H1 (cell line): Measurements from ENCODE around the gene CXCL10. TPM values are rescaled to one million over a fixed set of nuclear protein-coding genes. Genes with fewer than 3 reads are reported as not detected.

ENCODE experiments used
- CTCF ChIA-PET: fragments of 300-600 bp; sonication (Branson Sonifier 250); formaldehyde crosslinking; loops from one replicate; lab custom pipeline; 2021; ENCODE audit not compliant: partially characterized antibody; lab: Charles Lee
- POLR2A ChIA-PET: fragments of 300-600 bp; sonication (Branson Sonifier 250); formaldehyde crosslinking; loops from one replicate; lab custom pipeline; 2021; ENCODE audit warnings: inconsistent platforms; ENCODE audit not compliant: partially characterized antibody; lab: Charles Lee
- DNase-seq, 2 experiments: peaks; one replicate each; pipeline versions ENCODE4 v3.0.0 to v3.0.0-alpha.2; 2010 to 2022; ENCODE audit warnings: low spot score in 2 of 2, low read depth in 1 of 2, mixed read lengths in 1 of 2
- FAIRE-seq: peaks from 2 replicates; lab custom pipeline; 2011; peaks lifted over from hg19 to GRCh38; lab: Jason Lieb, UNC
- H2AFZ ChIP-seq: 2 replicates; pipeline ENCODE4 v1.8.1; 2012; ENCODE audit warnings: low read length, inconsistent platforms
- H2AK5ac ChIP-seq: 2 replicates; pipeline ENCODE4 v1.6.1; 2013; ENCODE audit warnings: low read depth, low read length
- H2BK120ac ChIP-seq: replicated peaks from 2 replicates; pipeline ENCODE3; 2013; ENCODE audit warnings: low read depth, low read length, inconsistent platforms
- H2BK12ac ChIP-seq: 2 replicates; pipeline ENCODE4 v1.6.1; 2013; ENCODE audit warnings: low read depth, low read length
- H2BK15ac ChIP-seq: 2 replicates; pipeline ENCODE4 v1.6.1; 2013; ENCODE audit warnings: low read length
- H2BK20ac ChIP-seq: 2 replicates; pipeline ENCODE4 v1.6.1; 2013; ENCODE audit warnings: low read length
- H2BK5ac ChIP-seq: 2 replicates; pipeline ENCODE4 v1.6.1; 2013; ENCODE audit warnings: low read depth, low read length
- H3K14ac ChIP-seq: 2 replicates; pipeline ENCODE4 v1.6.1; 2013; ENCODE audit warnings: inconsistent platforms; ENCODE audit not compliant: insufficient read length
- H3K18ac ChIP-seq: 2 replicates; pipeline ENCODE4 v1.6.1; 2013; ENCODE audit warnings: low read length; ENCODE audit errors: extremely low read depth
- H3K23ac ChIP-seq: 2 replicates; pipeline ENCODE4 v1.6.1; 2013; ENCODE audit warnings: inconsistent platforms; ENCODE audit not compliant: insufficient read length
- H3K23me2 ChIP-seq: 2 replicates; pipeline ENCODE4 v1.6.1; 2013; ENCODE audit warnings: low read depth, low read length
- H3K27ac ChIP-seq: 2 replicates; pipeline ENCODE4 v1.6.1; 2011; ENCODE audit warnings: low read depth, low read length, inconsistent platforms
- H3K27me3 ChIP-seq, 4 experiments: replicated peaks in 1 of 4; 1 replicate in 1 of 4; 2 replicates in 3 of 4; pipeline versions ENCODE4 v1.6.1 to v1.8.1; 2011 to 2013; ENCODE audit warnings: low read length in 3 of 4, mild to moderate bottlenecking in 3 of 4, inconsistent platforms in 2 of 4, mixed read lengths in 2 of 4, moderate library complexity in 1 of 4; ENCODE audit not compliant: control insufficient read depth in 3 of 4, insufficient read depth in 3 of 4; ENCODE audit errors: extremely low read depth in 1 of 4
- H3K36me3 ChIP-seq, 4 experiments: 2 replicates each; pipeline versions ENCODE4 v1.6.1 to v1.8.1; 2011 to 2013; ENCODE audit warnings: mild to moderate bottlenecking in 4 of 4, low read length in 3 of 4, moderate library complexity in 2 of 4, control low read depth in 1 of 4, inconsistent platforms in 1 of 4; ENCODE audit not compliant: insufficient read depth in 4 of 4, control insufficient read depth in 2 of 4
- H3K4ac ChIP-seq: replicated peaks from 2 replicates; pipeline ENCODE3; 2013; ENCODE audit warnings: low read length, low read depth, mixed read lengths, inconsistent platforms; ENCODE audit not compliant: insufficient read length
- H3K4me1 ChIP-seq, 4 experiments: replicated peaks in 1 of 4; 1 replicate in 1 of 4; 2 replicates in 3 of 4; pipeline versions ENCODE4 v1.6.1 to v1.8.1; 2011 to 2013; ENCODE audit warnings: low read length in 3 of 4, inconsistent platforms in 2 of 4, mixed read lengths in 1 of 4; ENCODE audit not compliant: insufficient read depth in 4 of 4, control insufficient read depth in 3 of 4
- H3K4me2 ChIP-seq, 2 experiments: 2 replicates each; pipeline versions ENCODE4 v1.6.1 to v1.8.1; 2011 to 2013; ENCODE audit warnings: low read depth in 2 of 2, low read length in 2 of 2, control low read depth in 1 of 2, inconsistent platforms in 1 of 2, mild to moderate bottlenecking in 1 of 2; ENCODE audit not compliant: insufficient read depth in 1 of 2
- H3K4me3 ChIP-seq, 4 experiments: fragments of 200-600, 300-600 bp in 1 of 4; sonication (generic), shearing (Covaris generic), sonication (Bioruptor Twin) in 1 of 4; 2 replicates each; pipeline versions ENCODE4 v1.5.1 to v1.8.1; 2011 to 2016; ENCODE audit warnings: low read length in 4 of 4, low read depth in 3 of 4, control low read depth in 2 of 4, inconsistent platforms in 2 of 4, mild to moderate bottlenecking in 2 of 4, mixed read lengths in 1 of 4, moderate library complexity in 1 of 4; ENCODE audit not compliant: insufficient read depth in 2 of 4; ENCODE audit errors: extremely low read depth in 1 of 4
- H3K56ac ChIP-seq: replicated peaks from 2 replicates; pipeline ENCODE3; 2013; ENCODE audit warnings: low read depth, mild to moderate bottlenecking, mixed read lengths, low read length, inconsistent platforms; ENCODE audit not compliant: insufficient read length
- H3K79me1 ChIP-seq: 2 replicates; pipeline ENCODE4 v1.6.1; 2013; ENCODE audit warnings: low read depth, low read length, control low read depth
- H3K79me2 ChIP-seq, 2 experiments: 2 replicates each; pipeline versions ENCODE4 v1.6.1 to v1.8.1; 2012 to 2013; ENCODE audit warnings: low read length in 2 of 2, mild to moderate bottlenecking in 2 of 2, inconsistent platforms in 1 of 2; ENCODE audit not compliant: insufficient read depth in 2 of 2, control insufficient read depth in 1 of 2
- H3K9ac ChIP-seq, 4 experiments: replicated peaks in 1 of 4; 1 replicate in 1 of 4; 2 replicates in 3 of 4; pipeline versions ENCODE4 v1.6.1 to v1.8.1; 2011 to 2013; ENCODE audit warnings: low read depth in 3 of 4, low read length in 3 of 4, control low read depth in 2 of 4, mild to moderate bottlenecking in 2 of 4, moderate library complexity in 2 of 4, inconsistent platforms in 1 of 4; ENCODE audit errors: extremely low read depth in 1 of 4
- H3K9me3 ChIP-seq, 2 experiments: 2 replicates each; pipeline versions ENCODE4 v1.6.1 to v1.8.1; 2012 to 2013; ENCODE audit warnings: mild to moderate bottlenecking in 2 of 2, moderate library complexity in 2 of 2, control low read depth in 1 of 2, inconsistent platforms in 1 of 2, low read depth in 1 of 2, low read length in 1 of 2, mixed read lengths in 1 of 2; ENCODE audit not compliant: insufficient read depth in 2 of 2
- H4K20me1 ChIP-seq, 2 experiments: replicated peaks in 1 of 2; 2 replicates each; pipeline versions ENCODE3 to v1.8.1; 2011 to 2013; ENCODE audit warnings: inconsistent platforms in 2 of 2, low read length in 2 of 2, mild to moderate bottlenecking in 1 of 2; ENCODE audit not compliant: insufficient read depth in 2 of 2, control insufficient read depth in 1 of 2
- H4K5ac ChIP-seq: 2 replicates; pipeline ENCODE4 v1.6.1; 2013; ENCODE audit warnings: low read length, low read depth, mixed read lengths, inconsistent platforms; ENCODE audit not compliant: insufficient read length
- H4K8ac ChIP-seq: 2 replicates; pipeline ENCODE4 v1.8.0; 2013; ENCODE audit warnings: mild to moderate bottlenecking, moderate library complexity, low read length, inconsistent platforms; ENCODE audit not compliant: insufficient read depth; ENCODE audit errors: extremely low read depth
- H4K91ac ChIP-seq: replicated peaks from 2 replicates; pipeline ENCODE3; 2013; ENCODE audit warnings: low read length, mixed read lengths, inconsistent platforms; ENCODE audit not compliant: insufficient read length
- ASH2L ChIP-seq: fragments of 200-600, 300-600 bp; sonication (generic); IDR thresholded peaks from one replicate; pipeline ENCODE4 v1.7.1; 2017; ENCODE audit warnings: low read length
- ATF3 ChIP-seq: IDR thresholded peaks from 2 replicates; pipeline ENCODE4 v1.6.1; 2011; ENCODE audit warnings: low read depth, mild to moderate bottlenecking, low read length; ENCODE audit not compliant: insufficient read depth
- CREB1 ChIP-seq: IDR thresholded peaks from 2 replicates; pipeline ENCODE4 v1.6.1; 2012; ENCODE audit warnings: inconsistent platforms
- CTBP2 ChIP-seq: IDR thresholded peaks from 2 replicates; pipeline ENCODE4 v1.7.0; 2011; ENCODE audit warnings: borderline replicate concordance, mild to moderate bottlenecking, moderate library complexity, mixed read lengths, low read length; ENCODE audit not compliant: insufficient read depth, insufficient read length
- E2F6 ChIP-seq: IDR thresholded peaks from 2 replicates; pipeline ENCODE4 v1.6.1; 2012; ENCODE audit warnings: inconsistent platforms
- EGR1 ChIP-seq: IDR thresholded peaks from 2 replicates; pipeline ENCODE4 v1.6.1; 2011; ENCODE audit warnings: low read depth, low read length, borderline replicate concordance
- JUN ChIP-seq: IDR thresholded peaks from 2 replicates; pipeline ENCODE4 v1.6.1; 2011; ENCODE audit warnings: low read depth, mild to moderate bottlenecking, improper control_type of control experiment, low read length
- JUND ChIP-seq: IDR thresholded peaks from 2 replicates; pipeline ENCODE4 v1.6.1; 2011; ENCODE audit warnings: mild to moderate bottlenecking, improper control_type of control experiment, low read length
- KDM5A ChIP-seq: fragments of 200-600 bp; IDR thresholded peaks from 2 replicates; pipeline ENCODE4 v1.7.1; 2012; ENCODE audit warnings: mild to moderate bottlenecking, low read length, inconsistent platforms, mixed read lengths
- SIX5 ChIP-seq: IDR thresholded peaks from 2 replicates; pipeline ENCODE4 v1.6.1; 2011; ENCODE audit warnings: mild to moderate bottlenecking, low read depth, low read length
- TAF7 ChIP-seq: optimal IDR thresholded peaks from 2 replicates; pipeline ENCODE3; 2011; ENCODE audit warnings: low read depth, mild to moderate bottlenecking, inconsistent platforms, low read length, moderate library complexity, borderline replicate concordance
- TEAD4 ChIP-seq: IDR thresholded peaks from 2 replicates; pipeline ENCODE4 v1.6.1; 2012; ENCODE audit warnings: low read depth, low read length, inconsistent platforms, mixed read lengths
- ZNF274 ChIP-seq: IDR thresholded peaks from 2 replicates; pipeline ENCODE4 v1.7.0; 2012; ENCODE audit warnings: low read length, borderline replicate concordance; ENCODE audit errors: extremely low read depth
- WGBS, 2 experiments: shearing (Covaris generic) in 1 of 2; methylation state at CpG; one replicate each; pipeline versions ENCODE4 v1.1.6 to v1.1.7; 2013 to 2015; ENCODE audit warnings: low lambda C conversion rate in 2 of 2, mixed read lengths in 2 of 2, inconsistent platforms in 1 of 2, low coverage in 1 of 2, missing lambda C conversion rate in 1 of 2; ENCODE audit not compliant: insufficient replicate concordance in 2 of 2, insufficient coverage in 1 of 2, insufficient read length in 1 of 2; ENCODE audit errors: extremely low coverage in 1 of 2, missing lambda C conversion rate in 1 of 2; 5-methylcytosine and 5-hydroxymethylcytosine counted together
- polyA plus RNA-seq, 7 experiments: library from polyadenylated mRNA; depleted of rRNA in 3 of 7; stranded (reverse) in 5 of 7; unstranded in 2 of 7; fragments of >200 nt in 5 of 7; fragments of 200-250 nt in 2 of 7; gene quantifications; 1 replicate in 5 of 7; 2 replicates in 1 of 7; 4 replicates in 1 of 7; pipeline versions ENCODE4 v1.2.1 to v1.2.3, GENCODE V29; 2011 to 2013; ENCODE audit warnings: missing spikeins in 2 of 7, mixed read lengths in 2 of 7
- total RNA-seq: library from RNA; stranded (reverse); fragmentation: NEBNext Ultra II Directional; extraction: Animal tissue kit (Norgen Biotek cat#: 25700); gene quantifications from 2 replicates; pipeline ENCODE4 v1.2.1, GENCODE V29; 2021

The CXCL10 gene
- total and polyA plus RNA-seq, 2 of the 8 experiments (the other 6 are each of a cell fraction or from before 2014, with no cell fraction given) = not detected

GRCh38 chr4:76022677-76023076, 620 bp downstream of the CXCL10 start:
- no peak overlapping the region for H2BK20ac ChIP-seq
- H4K8ac ChIP-seq = no peak overlapping the region
- H3K9me3 ChIP-seq = no peaks in the 10 kb centered on the region
- no peak overlapping the region for H4K5ac ChIP-seq
- WGBS, 2 experiments = 90% methylated on average over 2 of the region's 2 CpGs; no CpG with 5 or more reads in 1 of the 2 experiments
- no peaks in the 10 kb centered on the region for H4K20me1 ChIP-seq
- H3K4me2 ChIP-seq = no peak overlapping the region
- no peak overlapping the region for H2BK15ac ChIP-seq
- no peaks in the 10 kb centered on the region for H3K27me3 ChIP-seq
- H3K36me3 ChIP-seq = no peaks in the 10 kb centered on the region
- no peak overlapping the region for H2BK5ac ChIP-seq
- no peaks in the 10 kb centered on the region for H3K4me1 ChIP-seq
- H3K56ac ChIP-seq = no peak overlapping the region
- no peak overlapping the region for H2AFZ ChIP-seq
- H3K4ac ChIP-seq = no peak overlapping the region
- no peaks in the 10 kb centered on the region for H3K23me2 ChIP-seq
- H4K91ac ChIP-seq = no peak overlapping the region
- H3K4me3 ChIP-seq = no peak overlapping the region
- no peak overlapping the region for H2BK12ac ChIP-seq
- H3K79me2 ChIP-seq = no peaks in the 10 kb centered on the region
- no peak overlapping the region for H3K14ac ChIP-seq
- TF ChIP-seq JUN (no peak), CTBP2 (no peak), EGR1 (no peak), ZNF274 (no peak), TEAD4 (no peak), KDM5A (no peak), ASH2L (no peak), ATF3 (no peak), CREB1 (no peak), JUND (no peak), E2F6 (no peak), TAF7 (no peak), SIX5 (no peak)
- TF ChIP-seq, all 59 proteins: peak for 0
- FAIRE-seq (no peak), DNase-seq (no peak)
- no peak overlapping the region for H3K27ac ChIP-seq
- H3K79me1 ChIP-seq = no peaks in the 10 kb centered on the region
- no peak overlapping the region for H2AK5ac ChIP-seq
- CTCF ChIA-PET = no interaction called here
- H3K9ac ChIP-seq = no peak overlapping the region
- H2BK120ac ChIP-seq = no peak overlapping the region
- POLR2A ChIA-PET = no interaction called here
- no peak overlapping the region for H3K23ac ChIP-seq
- no peak overlapping the region for H3K18ac ChIP-seq
